Nephron (organoid): ENCODE data around the gene RABL6.
A peak's percentile ranks its signal among the peaks of the same experiment; 100 is the strongest.
"Not testable (repeated sequence)": the region's sequence is repeated elsewhere in the genome, so short reads cannot be mapped to it uniquely, and the experiment has no call there.

ENCODE experiments used
- H3K27ac Mint-ChIP-seq, 3 experiments: 2 replicates each; pipeline ENCODE4 v1.8.0; 2020; ENCODE audit warnings: mixed read lengths in 3 of 3, mild to moderate bottlenecking in 2 of 3, moderate library complexity in 1 of 3
- H3K27me3 Mint-ChIP-seq: 2 replicates; pipeline ENCODE4 v1.8.0; 2021; ENCODE audit warnings: low read depth, mild to moderate bottlenecking, moderate library complexity, mixed read lengths
- H3K36me3 Mint-ChIP-seq: 2 replicates; pipeline ENCODE4 v1.8.0; 2020; ENCODE audit warnings: low read depth, mixed read lengths
- H3K4me1 Mint-ChIP-seq: 2 replicates; pipeline ENCODE4 v1.8.0; 2020; ENCODE audit warnings: mixed read lengths
- H3K4me3 Mint-ChIP-seq, 3 experiments: 2 replicates each; pipeline ENCODE4 v1.8.0; 2020; ENCODE audit warnings: mild to moderate bottlenecking in 3 of 3, mixed read lengths in 3 of 3, moderate library complexity in 2 of 3
- H3K9me3 Mint-ChIP-seq: 2 replicates; pipeline ENCODE4 v1.8.0; 2020; ENCODE audit warnings: mixed read lengths
- TF ChIP-seq, protein P1 (sequence below), 3 experiments: fragments of 200-600 bp; sonication (generic); IDR thresholded peaks; one replicate each; pipeline ENCODE4 v1.5.0; 2021; ENCODE audit warnings: antibody characterized with exemption in 3 of 3; ENCODE audit not compliant: unreplicated experiment in 3 of 3

The RABL6 gene

DNA sequence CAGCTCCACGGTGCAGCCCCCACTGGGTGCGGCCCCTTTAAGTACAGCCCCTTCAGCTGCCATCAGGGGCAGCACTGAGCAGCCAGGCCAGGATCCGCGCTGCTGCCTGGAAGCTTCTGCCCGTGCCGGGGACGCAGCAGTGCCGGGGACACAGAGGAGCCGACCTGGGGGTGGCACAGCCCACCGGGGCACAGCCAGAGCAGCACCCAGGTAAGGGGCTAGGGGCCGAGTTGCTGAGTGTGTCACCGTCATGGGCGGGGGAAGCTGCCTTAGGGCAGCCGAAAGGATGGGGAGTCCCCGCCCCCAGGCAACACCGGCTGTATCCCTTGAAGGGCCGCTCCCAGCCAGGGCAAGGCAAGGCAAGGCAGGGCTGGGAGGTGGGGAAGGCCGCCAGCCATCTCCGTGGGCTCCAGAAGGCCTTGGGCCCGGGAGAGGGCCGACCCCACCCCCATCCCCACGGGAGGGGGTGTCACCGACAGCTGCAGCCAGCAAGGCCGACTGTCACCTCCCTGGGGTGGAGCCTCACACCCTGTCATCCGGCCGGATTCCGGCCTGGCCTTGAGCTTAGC, 34.7 kb downstream of the RABL6 start, which contains the start of gene AJM1:
AJM1 (plus strand) TSS at position 99 of the 569 bp plus-strand sequence. CDS start 1,937 bp downstream, outside the sequence.
- Mint-ChIP-seq H3K4me3 (peak within 1 kb of the TSS; percentile 78 to 82 (median 80)), H3K27ac (peak within 1 kb of the TSS; percentile 66 to 80 (median 68)), H3K4me1 (peaks cover 25% of the 10 kb centered on the region)
- H3K36me3 Mint-ChIP-seq, H3K27me3 Mint-ChIP-seq, H3K9me3 Mint-ChIP-seq: not testable (repeated sequence)
- TF ChIP-seq, protein P1, sequence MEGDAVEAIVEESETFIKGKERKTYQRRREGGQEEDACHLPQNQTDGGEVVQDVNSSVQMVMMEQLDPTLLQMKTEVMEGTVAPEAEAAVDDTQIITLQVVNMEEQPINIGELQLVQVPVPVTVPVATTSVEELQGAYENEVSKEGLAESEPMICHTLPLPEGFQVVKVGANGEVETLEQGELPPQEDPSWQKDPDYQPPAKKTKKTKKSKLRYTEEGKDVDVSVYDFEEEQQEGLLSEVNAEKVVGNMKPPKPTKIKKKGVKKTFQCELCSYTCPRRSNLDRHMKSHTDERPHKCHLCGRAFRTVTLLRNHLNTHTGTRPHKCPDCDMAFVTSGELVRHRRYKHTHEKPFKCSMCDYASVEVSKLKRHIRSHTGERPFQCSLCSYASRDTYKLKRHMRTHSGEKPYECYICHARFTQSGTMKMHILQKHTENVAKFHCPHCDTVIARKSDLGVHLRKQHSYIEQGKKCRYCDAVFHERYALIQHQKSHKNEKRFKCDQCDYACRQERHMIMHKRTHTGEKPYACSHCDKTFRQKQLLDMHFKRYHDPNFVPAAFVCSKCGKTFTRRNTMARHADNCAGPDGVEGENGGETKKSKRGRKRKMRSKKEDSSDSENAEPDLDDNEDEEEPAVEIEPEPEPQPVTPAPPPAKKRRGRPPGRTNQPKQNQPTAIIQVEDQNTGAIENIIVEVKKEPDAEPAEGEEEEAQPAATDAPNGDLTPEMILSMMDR (IDR thresholded peaks at IDR 0.05; ENCODE audit: unreplicated experiment in 3 of 3), result peak; percentile 93

DNA sequence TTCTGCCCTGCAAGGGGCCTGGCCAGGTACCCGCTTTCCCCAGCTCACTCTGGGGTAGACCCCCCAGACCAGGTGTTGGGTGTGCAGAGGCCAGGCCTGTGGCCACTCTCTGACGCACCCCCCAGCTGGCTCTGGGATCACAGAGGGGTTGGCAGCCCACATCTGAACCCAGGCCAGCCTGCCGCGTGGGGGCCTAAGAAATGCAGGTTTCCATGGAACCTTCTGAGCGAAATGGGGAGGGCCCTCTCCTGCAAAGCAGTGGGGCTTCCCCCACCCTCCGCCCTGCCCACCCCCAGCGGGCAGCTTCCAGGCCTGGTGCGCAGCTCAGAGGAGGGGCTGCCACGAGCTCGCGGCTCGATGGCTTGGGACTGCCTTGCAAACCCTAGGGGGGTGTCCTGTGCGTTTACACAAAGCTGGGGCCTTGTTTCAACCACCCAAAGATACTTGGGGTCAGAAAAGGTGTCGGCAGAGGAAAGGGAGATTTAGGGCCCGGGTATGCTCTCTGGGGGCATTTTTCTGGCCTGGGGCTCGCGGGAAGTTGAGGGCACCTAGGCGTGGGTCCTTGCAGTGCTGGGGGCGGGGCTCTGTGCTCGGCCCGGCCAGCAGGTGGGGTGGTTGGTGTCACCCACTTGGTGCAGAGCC, 35.5 kb downstream of the RABL6 start:
- not testable (repeated sequence) for H3K27ac Mint-ChIP-seq, H3K9me3 Mint-ChIP-seq, H3K27me3 Mint-ChIP-seq, H3K36me3 Mint-ChIP-seq
- H3K4me3 Mint-ChIP-seq, result peak overlapping the region in 1 of 3 experiments; percentile 48
- H3K4me1 Mint-ChIP-seq, result peaks cover 25% of the 10 kb centered on the region

- H3K9me3 Mint-ChIP-seq, H3K27ac Mint-ChIP-seq, H3K36me3 Mint-ChIP-seq, H3K27me3 Mint-ChIP-seq: not testable (repeated sequence)
- peaks cover 25% of the 10 kb centered on the region for H3K4me1 Mint-ChIP-seq
- H3K4me3 Mint-ChIP-seq, result peak overlapping the region in 1 of 3 experiments; percentile 48
- TF ChIP-seq, protein P1 (IDR thresholded peaks at IDR 0.05; ENCODE audit: unreplicated experiment in 3 of 3), result peak; percentile 50 to 69 (median 57)
Measured at GRCh38 chr9:136843801-136844740, 36.3 kb downstream of the RABL6 start.

GRCh38 chr9:136844761-136845464, 37.2 kb downstream of the RABL6 start:
- no peaks in the 10 kb centered on the region for H3K27me3 Mint-ChIP-seq
- no peak overlapping the region for H3K4me3 Mint-ChIP-seq
- no peaks in the 10 kb centered on the region for H3K9me3 Mint-ChIP-seq
- TF ChIP-seq, protein P1 (IDR thresholded peaks at IDR 0.05; ENCODE audit: unreplicated experiment in 3 of 3), result no peak
- no peaks in the 10 kb centered on the region for H3K36me3 Mint-ChIP-seq
- no peak overlapping the region for H3K27ac Mint-ChIP-seq
- peaks cover 22% of the 10 kb centered on the region for H3K4me1 Mint-ChIP-seq

DNA sequence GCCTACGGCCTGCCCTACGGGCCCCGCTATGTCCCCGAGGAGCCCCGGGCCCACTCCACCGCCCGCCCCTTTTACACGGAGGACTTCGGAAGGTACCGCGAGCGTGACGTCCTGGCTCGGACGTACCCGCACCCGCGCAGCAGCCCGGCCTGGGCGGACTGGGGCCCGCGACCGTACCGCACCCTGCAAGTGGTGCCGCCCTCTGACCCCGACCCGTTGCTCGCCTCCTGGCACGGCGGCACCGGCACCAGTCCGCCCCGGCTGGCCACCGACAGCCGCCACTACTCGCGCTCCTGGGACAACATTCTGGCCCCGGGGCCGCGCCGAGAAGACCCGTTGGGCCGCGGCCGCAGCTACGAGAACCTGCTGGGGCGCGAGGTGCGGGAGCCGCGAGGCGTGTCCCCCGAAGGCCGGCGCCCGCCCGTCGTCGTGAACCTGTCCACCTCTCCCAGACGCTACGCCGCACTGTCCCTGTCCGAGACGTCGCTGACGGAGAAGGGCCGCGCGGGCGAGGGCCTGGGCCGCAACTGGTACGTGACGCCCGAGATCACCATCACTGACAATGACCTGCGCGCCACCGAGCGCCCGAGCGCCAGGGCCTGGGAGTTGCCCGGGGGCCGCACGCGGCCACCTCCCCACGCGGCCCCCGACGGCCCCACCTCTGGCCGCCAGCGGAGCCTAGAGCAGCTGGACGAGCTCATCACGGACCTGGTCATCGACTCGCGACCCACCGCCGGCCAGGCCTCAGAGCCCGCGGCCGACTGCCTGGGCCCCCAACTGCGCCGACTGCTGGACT, 37.9 kb downstream of the RABL6 start:
- Mint-ChIP-seq H3K9me3 (no peaks in the 10 kb centered on the region), H3K27me3 (no peaks in the 10 kb centered on the region), H3K4me1 (peaks cover 15% of the 10 kb centered on the region), H3K4me3 (no peak overlapping the region), H3K36me3 (no peaks in the 10 kb centered on the region), H3K27ac (no peak overlapping the region)
- TF ChIP-seq, protein P1 (IDR thresholded peaks at IDR 0.05; ENCODE audit: unreplicated experiment in 3 of 3), result no peak
